ENCODE data around the gene GALNT13. TPM values are rescaled to one million over a fixed set of nuclear protein-coding genes. Genes with fewer than 3 reads are reported as not detected.

Gene GALNT13
- total RNA-seq, 2 experiments from 2014 or later, result not detected

DNA sequence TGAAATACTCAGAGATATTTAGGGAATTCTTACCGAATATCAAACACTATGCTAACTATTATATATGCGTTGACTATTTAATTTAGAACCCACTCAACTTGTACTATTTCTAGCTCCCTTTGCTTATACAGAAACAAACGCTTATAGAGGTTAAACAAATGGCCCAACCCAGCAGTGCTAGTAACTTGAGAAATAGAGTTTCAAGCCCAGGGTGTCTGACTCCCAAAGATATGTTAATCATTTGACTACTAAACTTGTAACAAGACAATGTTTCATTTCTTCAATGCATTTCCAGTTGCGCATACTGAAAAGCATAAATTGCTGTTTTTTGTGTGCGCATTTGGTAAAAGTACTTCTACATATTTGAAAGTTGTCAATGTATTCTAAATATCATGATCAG lies 310.3 kb downstream of the GALNT13 start:
- no peaks in the 10 kb centered on the region for H3K4me1 ChIP-seq (ENCODE audit: insufficient read depth, low read length, poor library complexity, severe bottlenecking)
- CTCF ChIA-PET (ENCODE audit: unreplicated experiment), result no interaction called here
- no peak overlapping the region for H3K4me3 ChIP-seq (ENCODE audit: low read depth, low read length, poor library complexity, severe bottlenecking)
- no peaks in the 10 kb centered on the region for H3K9me2 ChIP-seq (ENCODE audit: insufficient read depth, low read length)
- intact Hi-C loops (cut with micrococcal nuclease; ENCODE audit: unreplicated experiment), result no loop called here
- BruUV-seq (replicated peaks), result no TSS peak
- no peak overlapping the region for H3K4me2 ChIP-seq (ENCODE audit: low read length)
- no peaks in the 10 kb centered on the region for H3K36me3 ChIP-seq (ENCODE audit: insufficient read depth, low read length)
- H2AFZ ChIP-seq (ENCODE audit: low read length), result no peak overlapping the region
- H3K27ac ChIP-seq (ENCODE audit: low read depth, low read length, poor library complexity, severe bottlenecking), result no peak overlapping the region
- no peak for TF ChIP-seq EZH2phosphoT487 (IDR thresholded peaks at IDR 0.05; ENCODE audit: borderline replicate concordance, low read depth, low read length)
- H4K20me1 ChIP-seq (ENCODE audit: insufficient read depth, low read length), result no peaks in the 10 kb centered on the region
- H3K9me3 ChIP-seq (ENCODE audit: low read length), result peaks cover 6% of the 10 kb centered on the region; the same call in 1 of the 2 replicates
- no peaks in the 10 kb centered on the region for H3K79me2 ChIP-seq (ENCODE audit: insufficient read depth, low read depth, low read length)
- DNase-seq (ENCODE audit: low spot score), result no peak
- POLR2A ChIA-PET, result no interaction called here

DNA sequence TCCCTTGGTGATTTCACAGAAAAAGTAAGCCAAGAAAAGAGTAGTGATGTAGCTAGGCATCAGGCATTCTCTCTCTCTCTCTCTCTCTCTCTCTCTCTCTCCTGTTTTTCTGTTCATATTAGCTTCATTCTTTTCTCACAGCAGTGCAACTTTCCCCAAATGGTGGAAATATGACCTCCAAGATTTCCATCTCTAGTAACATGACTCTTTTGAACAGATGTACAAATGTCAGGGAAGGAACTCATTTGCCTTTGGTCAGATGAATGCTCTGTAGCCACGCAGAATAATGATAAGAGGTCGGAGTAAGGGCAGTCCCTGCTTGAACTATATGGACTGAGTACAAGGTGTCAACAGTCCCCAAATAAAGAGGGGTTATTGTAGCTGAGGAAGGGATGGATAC lies 316.2 kb downstream of the GALNT13 start:
- Histone ChIP-seq H3K4me3 (ENCODE audit: low read depth, low read length, poor library complexity, severe bottlenecking) (no peak overlapping the region), H3K27ac (ENCODE audit: low read depth, low read length, poor library complexity, severe bottlenecking) (no peak overlapping the region), H3K9me3 (ENCODE audit: low read length) (peaks cover 6% of the 10 kb centered on the region; the same call in 1 of the 2 replicates), H3K79me2 (ENCODE audit: insufficient read depth, low read depth, low read length) (no peaks in the 10 kb centered on the region), H3K36me3 (ENCODE audit: insufficient read depth, low read length) (no peaks in the 10 kb centered on the region), H4K20me1 (ENCODE audit: insufficient read depth, low read length) (no peaks in the 10 kb centered on the region), H2AFZ (ENCODE audit: low read length) (no peak overlapping the region), H3K4me1 (ENCODE audit: insufficient read depth, low read length, poor library complexity, severe bottlenecking) (no peaks in the 10 kb centered on the region), H3K9me2 (ENCODE audit: insufficient read depth, low read length) (no peaks in the 10 kb centered on the region), H3K4me2 (ENCODE audit: low read length) (no peak overlapping the region)
- ChIA-PET CTCF (ENCODE audit: unreplicated experiment) (no interaction called here), POLR2A (interaction anchor here (0.8 kb wide), 1 partner anchor 1229 kb away, joined by 3 read pairs; no protein-coding TSS in a partner anchor)
- no TSS peak for BruUV-seq (replicated peaks)
- DNase-seq (ENCODE audit: low spot score), result no peak
- intact Hi-C loops (cut with micrococcal nuclease; ENCODE audit: unreplicated experiment), result no loop called here
- no peak for TF ChIP-seq EZH2phosphoT487 (IDR thresholded peaks at IDR 0.05; ENCODE audit: borderline replicate concordance, low read depth, low read length)
- TF ChIP-seq, protein P1, sequence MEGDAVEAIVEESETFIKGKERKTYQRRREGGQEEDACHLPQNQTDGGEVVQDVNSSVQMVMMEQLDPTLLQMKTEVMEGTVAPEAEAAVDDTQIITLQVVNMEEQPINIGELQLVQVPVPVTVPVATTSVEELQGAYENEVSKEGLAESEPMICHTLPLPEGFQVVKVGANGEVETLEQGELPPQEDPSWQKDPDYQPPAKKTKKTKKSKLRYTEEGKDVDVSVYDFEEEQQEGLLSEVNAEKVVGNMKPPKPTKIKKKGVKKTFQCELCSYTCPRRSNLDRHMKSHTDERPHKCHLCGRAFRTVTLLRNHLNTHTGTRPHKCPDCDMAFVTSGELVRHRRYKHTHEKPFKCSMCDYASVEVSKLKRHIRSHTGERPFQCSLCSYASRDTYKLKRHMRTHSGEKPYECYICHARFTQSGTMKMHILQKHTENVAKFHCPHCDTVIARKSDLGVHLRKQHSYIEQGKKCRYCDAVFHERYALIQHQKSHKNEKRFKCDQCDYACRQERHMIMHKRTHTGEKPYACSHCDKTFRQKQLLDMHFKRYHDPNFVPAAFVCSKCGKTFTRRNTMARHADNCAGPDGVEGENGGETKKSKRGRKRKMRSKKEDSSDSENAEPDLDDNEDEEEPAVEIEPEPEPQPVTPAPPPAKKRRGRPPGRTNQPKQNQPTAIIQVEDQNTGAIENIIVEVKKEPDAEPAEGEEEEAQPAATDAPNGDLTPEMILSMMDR (conservative IDR thresholded peaks at IDR 0.05; ENCODE audit: low read length), result no peak

DNA sequence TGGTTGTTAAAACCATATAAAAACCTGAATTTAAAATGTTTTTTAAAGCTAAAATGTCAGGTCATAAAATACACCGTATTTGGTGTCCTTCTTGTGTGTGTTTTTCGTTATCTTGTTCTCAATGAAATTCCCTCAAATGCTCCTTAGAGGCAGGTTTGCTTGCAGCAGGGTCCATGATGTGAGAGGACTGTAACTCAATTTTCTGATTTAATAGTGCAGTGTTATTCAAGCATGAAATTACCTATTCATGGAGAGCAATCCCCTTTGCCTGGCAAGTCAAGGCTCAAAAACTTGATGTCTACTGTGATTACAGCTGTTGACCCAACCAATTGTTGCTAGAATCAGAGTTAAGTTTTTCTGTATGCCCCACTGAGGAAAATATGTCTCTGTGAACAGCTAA lies 318.2 kb downstream of the GALNT13 start:
- no TSS peak for BruUV-seq (replicated peaks)
- Histone ChIP-seq H4K20me1 (ENCODE audit: insufficient read depth, low read length) (no peaks in the 10 kb centered on the region), H3K9me2 (ENCODE audit: insufficient read depth, low read length) (no peaks in the 10 kb centered on the region), H3K4me3 (ENCODE audit: low read depth, low read length, poor library complexity, severe bottlenecking) (no peak overlapping the region), H3K9me3 (ENCODE audit: low read length) (peaks cover 5% of the 10 kb centered on the region; the same call in 1 of the 2 replicates), H3K4me2 (ENCODE audit: low read length) (no peak overlapping the region), H3K36me3 (ENCODE audit: insufficient read depth, low read length) (no peaks in the 10 kb centered on the region), H2AFZ (ENCODE audit: low read length) (no peak overlapping the region), H3K27ac (ENCODE audit: low read depth, low read length, poor library complexity, severe bottlenecking) (no peak overlapping the region), H3K79me2 (ENCODE audit: insufficient read depth, low read depth, low read length) (no peaks in the 10 kb centered on the region), H3K4me1 (ENCODE audit: insufficient read depth, low read length, poor library complexity, severe bottlenecking) (no peaks in the 10 kb centered on the region)
- TF ChIP-seq EZH2phosphoT487 (IDR thresholded peaks at IDR 0.05; ENCODE audit: borderline replicate concordance, low read depth, low read length), result no peak
- TF ChIP-seq, protein P1 (conservative IDR thresholded peaks at IDR 0.05; ENCODE audit: low read length), result no peak
- CTCF ChIA-PET (ENCODE audit: unreplicated experiment), result no interaction called here
- intact Hi-C loops (cut with micrococcal nuclease; ENCODE audit: unreplicated experiment), result no loop called here
- DNase-seq (ENCODE audit: low spot score), result no peak
- POLR2A ChIA-PET, result interaction anchor here (1.1 to 1.2 kb wide), 2 partner anchors 11 to 15 kb away, joined by 3 to 4 read pairs; no protein-coding TSS in a partner anchor

Measured in OCI-LY7 (cell line).